SK-N-SH treated with all-trans-retinoic acid at 6 μM for 48 hours (cell line): ENCODE results near the gene MYO1B.

Source experiments
- ATAC-seq: fragments of 200-7000 bp; cut with Tn5 transposase; 3 replicates; pipeline ENCODE4 v1.9.1; 2020; ENCODE audit warnings: mild to moderate bottlenecking, moderate library complexity
- BACH2 ChIP-seq: fragments of 250-450 bp; sonication (Bioruptor Pico); IDR thresholded peaks from 2 replicates; pipeline ENCODE4 v1.9.0; 2021; ENCODE audit warnings: mild to moderate bottlenecking, borderline replicate concordance
- CSDC2 ChIP-seq: fragments of 250-450 bp; sonication (Bioruptor Pico); IDR thresholded peaks from 2 replicates; pipeline ENCODE4 v1.5.0; 2020; ENCODE audit warnings: mild to moderate bottlenecking, moderate library complexity
- GLIS3 ChIP-seq: fragments of 250-450 bp; sonication (Bioruptor Pico); IDR thresholded peaks from 2 replicates; pipeline ENCODE4 v1.5.0; 2020; ENCODE audit warnings: mild to moderate bottlenecking, moderate library complexity
- ISL1 ChIP-seq: fragments of 250-450 bp; sonication (Bioruptor Pico); IDR thresholded peaks from 2 replicates; pipeline ENCODE4 v2.1.2; 2022; ENCODE audit warnings: mild to moderate bottlenecking, moderate library complexity
- PPARA ChIP-seq: fragments of 250-450 bp; sonication (Bioruptor Pico); IDR thresholded peaks from 2 replicates; pipeline ENCODE4 v1.5.0; 2020; ENCODE audit warnings: mild to moderate bottlenecking, borderline replicate concordance
- SNAI2 ChIP-seq: fragments of 250-450 bp; sonication (Bioruptor Pico); IDR thresholded peaks from 2 replicates; pipeline ENCODE4 v1.5.0; 2020; ENCODE audit warnings: mild to moderate bottlenecking, moderate library complexity
- TOX ChIP-seq: fragments of 250-450 bp; sonication (Bioruptor Pico); IDR thresholded peaks from 2 replicates; pipeline ENCODE4 v1.8.0; 2021; ENCODE audit warnings: mild to moderate bottlenecking, moderate library complexity, borderline replicate concordance
- ZC3H10 ChIP-seq: fragments of 250-450 bp; sonication (Bioruptor Pico); IDR thresholded peaks from 2 replicates; pipeline ENCODE4 v1.5.1; 2021; ENCODE audit warnings: mild to moderate bottlenecking, moderate library complexity
- ZNF565 ChIP-seq: fragments of 450-650 bp; formaldehyde crosslinking; conservative IDR thresholded peaks from 2 replicates; pipeline ENCODE4 v1.5.0; 2020; ENCODE audit warnings: low read depth, mild to moderate bottlenecking, moderate library complexity
- ZNF70 ChIP-seq: fragments of 450-650 bp; formaldehyde crosslinking; IDR thresholded peaks from 2 replicates; pipeline ENCODE4 v1.5.0; 2020; ENCODE audit warnings: mild to moderate bottlenecking, moderate library complexity
- TF ChIP-seq, protein P1 (sequence below): fragments of 250-450 bp; sonication (Bioruptor Pico); IDR thresholded peaks from 2 replicates; pipeline ENCODE4 v1.5.1; 2021; ENCODE audit warnings: mild to moderate bottlenecking, moderate library complexity
- TF ChIP-seq, protein P2 (sequence below): fragments of 250-450 bp; sonication (Bioruptor Pico); IDR thresholded peaks from 2 replicates; pipeline ENCODE4 v1.8.0; 2020; ENCODE audit warnings: mild to moderate bottlenecking, moderate library complexity, borderline replicate concordance
- TF ChIP-seq, protein P3 (sequence below): fragments of 250-450 bp; sonication (Bioruptor Pico); IDR thresholded peaks from 2 replicates; pipeline ENCODE4 v1.5.0; 2020; ENCODE audit warnings: mild to moderate bottlenecking, moderate library complexity
- TF ChIP-seq, protein P4 (sequence below): fragments of 250-450 bp; sonication (Bioruptor Pico); IDR thresholded peaks from 2 replicates; pipeline ENCODE4 v1.5.1; 2020; ENCODE audit warnings: low read depth, mild to moderate bottlenecking, moderate library complexity

MYO1B gene

DNA sequence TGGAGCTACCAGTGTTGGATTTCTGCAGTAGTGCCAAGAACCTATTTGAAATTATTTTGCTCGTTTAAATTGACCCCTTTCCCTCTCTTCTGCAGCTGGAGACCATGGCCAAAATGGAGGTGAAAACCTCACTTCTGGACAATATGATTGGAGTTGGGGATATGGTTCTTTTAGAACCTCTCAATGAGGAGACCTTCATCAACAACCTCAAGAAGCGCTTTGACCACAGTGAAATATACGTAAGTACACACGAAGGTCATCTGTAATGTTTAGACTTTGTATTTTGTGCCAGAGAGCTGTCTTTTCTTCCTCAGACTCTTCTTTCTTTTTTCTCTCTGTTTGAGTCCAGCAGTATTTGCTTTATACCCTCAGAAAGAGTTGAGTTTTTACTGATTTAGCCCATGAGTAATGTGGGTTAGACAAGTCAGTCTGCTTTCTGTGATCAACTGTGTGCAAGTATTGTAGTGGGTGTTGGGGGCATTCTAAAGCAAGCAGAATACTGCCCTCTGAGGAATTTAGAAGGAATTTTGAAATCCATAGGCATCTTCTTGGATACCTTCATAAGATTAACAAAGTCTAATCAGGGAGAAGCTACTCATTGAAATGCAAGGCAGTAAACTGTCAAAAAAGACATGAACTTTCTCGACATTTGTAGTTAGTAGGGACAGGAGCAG, 31.7 kb downstream of the MYO1B start (continued):
- TF ChIP-seq, protein P1, sequence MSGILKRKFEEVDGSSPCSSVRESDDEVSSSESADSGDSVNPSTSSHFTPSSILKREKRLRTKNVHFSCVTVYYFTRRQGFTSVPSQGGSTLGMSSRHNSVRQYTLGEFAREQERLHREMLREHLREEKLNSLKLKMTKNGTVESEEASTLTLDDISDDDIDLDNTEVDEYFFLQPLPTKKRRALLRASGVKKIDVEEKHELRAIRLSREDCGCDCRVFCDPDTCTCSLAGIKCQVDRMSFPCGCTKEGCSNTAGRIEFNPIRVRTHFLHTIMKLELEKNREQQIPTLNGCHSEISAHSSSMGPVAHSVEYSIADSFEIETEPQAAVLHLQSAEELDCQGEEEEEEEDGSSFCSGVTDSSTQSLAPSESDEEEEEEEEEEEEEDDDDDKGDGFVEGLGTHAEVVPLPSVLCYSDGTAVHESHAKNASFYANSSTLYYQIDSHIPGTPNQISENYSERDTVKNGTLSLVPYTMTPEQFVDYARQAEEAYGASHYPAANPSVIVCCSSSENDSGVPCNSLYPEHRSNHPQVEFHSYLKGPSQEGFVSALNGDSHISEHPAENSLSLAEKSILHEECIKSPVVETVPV (CRISPR knock-in tag) = no peak
- TF ChIP-seq, all 23 proteins: peak for 0

DNA sequence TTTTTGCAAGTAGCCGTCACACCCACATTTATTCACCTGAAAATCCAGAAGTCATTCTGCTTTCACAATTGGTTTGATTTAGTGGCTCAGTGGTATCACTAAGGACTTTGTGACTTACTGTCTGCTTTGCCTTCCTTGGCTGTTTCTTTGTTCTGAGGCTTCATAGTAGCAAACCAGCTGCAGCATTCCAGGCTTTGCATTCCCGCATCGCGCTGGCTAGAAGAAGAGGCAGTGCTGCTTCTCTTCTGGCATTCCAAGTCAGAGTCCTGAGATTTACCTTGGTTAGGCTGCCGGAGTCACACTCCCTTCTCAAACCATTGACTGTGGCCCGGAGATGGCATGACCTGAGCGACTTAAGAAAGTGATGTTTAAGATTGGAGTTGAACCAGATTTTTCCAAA, 35.1 kb downstream of the MYO1B start:
- TF ChIP-seq, protein P2, sequence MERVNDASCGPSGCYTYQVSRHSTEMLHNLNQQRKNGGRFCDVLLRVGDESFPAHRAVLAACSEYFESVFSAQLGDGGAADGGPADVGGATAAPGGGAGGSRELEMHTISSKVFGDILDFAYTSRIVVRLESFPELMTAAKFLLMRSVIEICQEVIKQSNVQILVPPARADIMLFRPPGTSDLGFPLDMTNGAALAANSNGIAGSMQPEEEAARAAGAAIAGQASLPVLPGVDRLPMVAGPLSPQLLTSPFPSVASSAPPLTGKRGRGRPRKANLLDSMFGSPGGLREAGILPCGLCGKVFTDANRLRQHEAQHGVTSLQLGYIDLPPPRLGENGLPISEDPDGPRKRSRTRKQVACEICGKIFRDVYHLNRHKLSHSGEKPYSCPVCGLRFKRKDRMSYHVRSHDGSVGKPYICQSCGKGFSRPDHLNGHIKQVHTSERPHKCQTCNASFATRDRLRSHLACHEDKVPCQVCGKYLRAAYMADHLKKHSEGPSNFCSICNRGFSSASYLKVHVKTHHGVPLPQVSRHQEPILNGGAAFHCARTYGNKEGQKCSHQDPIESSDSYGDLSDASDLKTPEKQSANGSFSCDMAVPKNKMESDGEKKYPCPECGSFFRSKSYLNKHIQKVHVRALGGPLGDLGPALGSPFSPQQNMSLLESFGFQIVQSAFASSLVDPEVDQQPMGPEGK = no peak
- no peak for TF ChIP-seq ZNF565 (CRISPR knock-in tag)
- no peak for TF ChIP-seq ZNF70 (CRISPR knock-in tag)
- TF ChIP-seq PPARA (CRISPR knock-in tag) = no peak
- TF ChIP-seq BACH2 (CRISPR knock-in tag) = no peak
- ATAC-seq = no peak

DNA sequence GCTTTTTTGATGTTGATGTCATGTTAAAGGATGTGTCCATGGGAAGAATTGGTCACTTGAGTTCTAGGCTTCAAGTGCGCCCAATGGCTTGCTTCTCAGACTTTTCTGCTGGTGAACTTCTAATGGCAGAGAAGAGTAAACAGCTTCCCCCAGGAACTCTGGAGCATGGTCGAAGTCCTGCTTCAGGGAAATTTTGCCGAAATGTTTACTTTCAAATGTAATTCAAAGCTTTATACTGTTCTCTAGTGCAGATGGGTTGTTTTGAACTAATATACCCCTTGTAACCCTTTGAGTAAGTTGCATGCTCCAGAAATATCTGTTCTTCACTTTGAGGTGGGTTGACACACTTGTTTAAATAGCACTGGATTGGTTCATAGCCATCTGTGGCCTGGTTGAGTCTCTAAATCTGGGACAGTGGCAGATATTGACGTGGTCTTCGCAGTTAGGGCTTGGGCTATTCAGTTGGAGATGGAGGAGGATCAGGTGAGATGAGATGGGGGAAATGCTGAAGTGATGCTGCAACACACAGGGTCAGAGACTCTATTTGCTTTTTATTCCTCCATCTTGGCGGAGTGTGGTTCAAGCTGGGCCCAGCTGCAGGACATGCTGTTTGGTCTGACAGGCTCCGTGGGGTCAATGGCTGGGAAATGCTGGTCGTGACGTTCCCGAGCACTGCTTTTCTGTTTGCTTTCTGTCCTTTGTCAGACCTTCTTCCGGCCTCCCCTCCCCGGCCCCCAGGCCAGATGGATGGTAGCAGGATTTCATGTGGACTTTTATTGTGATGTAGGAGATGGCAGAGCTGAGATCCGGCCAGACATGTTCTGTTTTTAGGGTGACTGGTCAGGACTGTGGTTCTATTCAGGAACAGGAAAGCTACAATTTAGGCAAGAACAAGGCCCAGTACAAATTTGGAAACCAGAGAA, 35.9 kb downstream of the MYO1B start:
- no peak for ATAC-seq

DNA sequence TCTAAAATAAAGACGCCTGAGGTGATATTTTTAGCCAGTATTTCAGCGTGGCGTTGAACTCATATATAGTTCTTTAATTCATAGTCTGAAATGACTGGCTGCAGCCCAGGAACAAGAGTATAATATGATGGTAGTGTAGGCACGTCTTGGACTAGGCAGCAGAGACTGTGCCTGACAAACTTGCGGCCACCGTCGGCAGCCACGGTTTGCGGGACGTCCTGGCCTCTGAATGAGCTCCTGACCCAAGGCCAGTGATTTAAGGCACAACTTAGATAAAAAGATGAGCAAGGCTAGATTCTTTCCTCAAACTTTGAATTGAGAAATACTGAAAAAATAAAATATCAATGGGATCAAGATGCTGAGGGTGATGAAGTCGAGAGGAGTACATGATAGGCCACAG, 40.0 kb downstream of the MYO1B start:
- ATAC-seq = no peak
- TF ChIP-seq GLIS3 (CRISPR knock-in tag) = no peak
- TF ChIP-seq ISL1 (CRISPR knock-in tag) = no peak
- no peak for TF ChIP-seq SNAI2
- TF ChIP-seq, protein P1 (CRISPR knock-in tag) = no peak
- no peak for TF ChIP-seq ZNF70 (CRISPR knock-in tag)
- TF ChIP-seq ZC3H10 (CRISPR knock-in tag) = no peak

More for the DNA sequence above, 35.9 kb downstream of the MYO1B start:
- TF ChIP-seq PPARA (CRISPR knock-in tag) = no peak
- TF ChIP-seq TOX (CRISPR knock-in tag) = no peak
- TF ChIP-seq, protein P3, sequence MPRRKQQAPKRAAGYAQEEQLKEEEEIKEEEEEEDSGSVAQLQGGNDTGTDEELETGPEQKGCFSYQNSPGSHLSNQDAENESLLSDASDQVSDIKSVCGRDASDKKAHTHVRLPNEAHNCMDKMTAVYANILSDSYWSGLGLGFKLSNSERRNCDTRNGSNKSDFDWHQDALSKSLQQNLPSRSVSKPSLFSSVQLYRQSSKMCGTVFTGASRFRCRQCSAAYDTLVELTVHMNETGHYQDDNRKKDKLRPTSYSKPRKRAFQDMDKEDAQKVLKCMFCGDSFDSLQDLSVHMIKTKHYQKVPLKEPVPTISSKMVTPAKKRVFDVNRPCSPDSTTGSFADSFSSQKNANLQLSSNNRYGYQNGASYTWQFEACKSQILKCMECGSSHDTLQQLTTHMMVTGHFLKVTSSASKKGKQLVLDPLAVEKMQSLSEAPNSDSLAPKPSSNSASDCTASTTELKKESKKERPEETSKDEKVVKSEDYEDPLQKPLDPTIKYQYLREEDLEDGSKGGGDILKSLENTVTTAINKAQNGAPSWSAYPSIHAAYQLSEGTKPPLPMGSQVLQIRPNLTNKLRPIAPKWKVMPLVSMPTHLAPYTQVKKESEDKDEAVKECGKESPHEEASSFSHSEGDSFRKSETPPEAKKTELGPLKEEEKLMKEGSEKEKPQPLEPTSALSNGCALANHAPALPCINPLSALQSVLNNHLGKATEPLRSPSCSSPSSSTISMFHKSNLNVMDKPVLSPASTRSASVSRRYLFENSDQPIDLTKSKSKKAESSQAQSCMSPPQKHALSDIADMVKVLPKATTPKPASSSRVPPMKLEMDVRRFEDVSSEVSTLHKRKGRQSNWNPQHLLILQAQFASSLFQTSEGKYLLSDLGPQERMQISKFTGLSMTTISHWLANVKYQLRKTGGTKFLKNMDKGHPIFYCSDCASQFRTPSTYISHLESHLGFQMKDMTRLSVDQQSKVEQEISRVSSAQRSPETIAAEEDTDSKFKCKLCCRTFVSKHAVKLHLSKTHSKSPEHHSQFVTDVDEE (CRISPR knock-in tag) = no peak
- TF ChIP-seq, protein P4, sequence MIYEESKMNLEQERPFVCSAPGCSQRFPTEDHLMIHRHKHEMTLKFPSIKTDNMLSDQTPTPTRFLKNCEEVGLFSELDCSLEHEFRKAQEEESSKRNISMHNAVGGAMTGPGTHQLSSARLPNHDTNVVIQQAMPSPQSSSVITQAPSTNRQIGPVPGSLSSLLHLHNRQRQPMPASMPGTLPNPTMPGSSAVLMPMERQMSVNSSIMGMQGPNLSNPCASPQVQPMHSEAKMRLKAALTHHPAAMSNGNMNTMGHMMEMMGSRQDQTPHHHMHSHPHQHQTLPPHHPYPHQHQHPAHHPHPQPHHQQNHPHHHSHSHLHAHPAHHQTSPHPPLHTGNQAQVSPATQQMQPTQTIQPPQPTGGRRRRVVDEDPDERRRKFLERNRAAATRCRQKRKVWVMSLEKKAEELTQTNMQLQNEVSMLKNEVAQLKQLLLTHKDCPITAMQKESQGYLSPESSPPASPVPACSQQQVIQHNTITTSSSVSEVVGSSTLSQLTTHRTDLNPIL (CRISPR knock-in tag) = no peak
- no peak for TF ChIP-seq CSDC2 (CRISPR knock-in tag)
- TF ChIP-seq, protein P2 = no peak
- TF ChIP-seq GLIS3 (CRISPR knock-in tag) = no peak
